ENCODE results near the gene UBE2J2. TPM values are rescaled to one million over a fixed set of nuclear protein-coding genes. Genes with fewer than 3 reads are reported as not detected.

The UBE2J2 gene
- polyA plus RNA-seq, 1 donor from 2014 or later = 79.7 TPM

GRCh38 chr1:1285102-1285571 lies 11.5 kb upstream of the UBE2J2 start:
- Histone ChIP-seq H3K9me3 (ENCODE audit: low read length) (no peaks in the 10 kb centered on the region), H3K27ac (ENCODE audit: low read length) (no peak overlapping the region), H3K4me2 (ENCODE audit: low read length) (no peak overlapping the region), H2AFZ (ENCODE audit: low read depth, low read length) (no peak overlapping the region), H3K9ac (ENCODE audit: low read length) (no peak overlapping the region), H3F3A (ENCODE audit: insufficient read depth, low read length, poor library complexity, severe bottlenecking) (no peaks in the 10 kb centered on the region), H3K9me2 (ENCODE audit: insufficient read depth, low read length) (no peaks in the 10 kb centered on the region), H3K27me3 (ENCODE audit: insufficient read depth, low read depth, low read length) (no peaks in the 10 kb centered on the region), H4K20me1 (ENCODE audit: insufficient read depth) (no peaks in the 10 kb centered on the region), H3K4me3 (ENCODE audit: low read length) (no peak overlapping the region), H3K36me3 (ENCODE audit: insufficient read depth, low read length) (no peaks in the 10 kb centered on the region), H3K79me2 (replicated peaks; ENCODE audit: insufficient read depth, low read length) (no peaks in the 10 kb centered on the region)
- TF ChIP-seq EZH2 (IDR thresholded peaks at IDR 0.05; ENCODE audit: borderline replicate concordance, insufficient read depth, low read length, poor library complexity, severe bottlenecking) (no peak), POLR2AphosphoS5 (IDR thresholded peaks at IDR 0.05) (no peak)

- H3K27me3 ChIP-seq (ENCODE audit: insufficient read depth, low read depth, low read length) = no peaks in the 10 kb centered on the region
- no peaks in the 10 kb centered on the region for H3K79me2 ChIP-seq (replicated peaks; ENCODE audit: insufficient read depth, low read length)
- no peaks in the 10 kb centered on the region for H3F3A ChIP-seq (ENCODE audit: insufficient read depth, low read length, poor library complexity, severe bottlenecking)
- H3K4me2 ChIP-seq (ENCODE audit: low read length) = no peak overlapping the region
- no peaks in the 10 kb centered on the region for H3K9me2 ChIP-seq (ENCODE audit: insufficient read depth, low read length)
- no peaks in the 10 kb centered on the region for H4K20me1 ChIP-seq (ENCODE audit: insufficient read depth)
- no peak overlapping the region for H3K9ac ChIP-seq (ENCODE audit: low read length)
- no peak overlapping the region for H3K27ac ChIP-seq (ENCODE audit: low read length)
- TF ChIP-seq TAF1 (IDR thresholded peaks at IDR 0.05; ENCODE audit: low read depth) = no peak
- TF ChIP-seq POLR2AphosphoS5 (IDR thresholded peaks at IDR 0.05) = no peak
- TF ChIP-seq EP300 (conservative IDR thresholded peaks at IDR 0.05; ENCODE audit: poor library complexity, severe bottlenecking) = no peak
- no peak overlapping the region for H2AFZ ChIP-seq (ENCODE audit: low read depth, low read length)
- H3K9me3 ChIP-seq (ENCODE audit: low read length) = no peaks in the 10 kb centered on the region
- H3K36me3 ChIP-seq (ENCODE audit: insufficient read depth, low read length) = no peaks in the 10 kb centered on the region
- H3K4me3 ChIP-seq (ENCODE audit: low read length) = no peak overlapping the region
Measured at GRCh38 chr1:1284221-1285101, 10.8 kb upstream of the UBE2J2 start.

DNA sequence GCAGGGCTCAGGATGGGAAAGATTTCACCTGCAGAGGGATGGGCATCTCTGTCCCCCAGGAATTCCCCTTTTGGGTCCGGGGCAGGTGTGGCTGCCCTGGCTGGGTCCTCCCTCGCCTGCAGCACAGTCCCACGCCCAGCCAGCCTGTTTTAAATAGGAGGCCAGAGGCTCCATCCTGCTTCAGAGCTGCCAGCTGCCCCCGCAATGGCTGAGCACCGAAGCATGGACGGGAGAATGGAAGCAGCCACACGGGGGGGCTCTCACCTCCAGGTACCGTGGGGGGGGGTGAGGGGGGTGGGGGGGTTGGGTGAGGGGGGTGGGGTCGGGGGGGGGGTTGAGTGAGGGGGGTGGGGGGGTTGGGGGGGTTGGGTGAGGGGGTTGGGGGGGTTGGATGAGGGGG lies 10.2 kb upstream of the UBE2J2 start:
- Histone ChIP-seq H3K27me3 (ENCODE audit: insufficient read depth, low read depth, low read length) (no peaks in the 10 kb centered on the region), H3K79me2 (replicated peaks; ENCODE audit: insufficient read depth, low read length) (no peaks in the 10 kb centered on the region), H3K4me2 (ENCODE audit: low read length) (no peak overlapping the region), H3K27ac (ENCODE audit: low read length) (no peak overlapping the region), H3K9ac (ENCODE audit: low read length) (no peak overlapping the region), H4K20me1 (ENCODE audit: insufficient read depth) (no peaks in the 10 kb centered on the region), H3F3A (ENCODE audit: insufficient read depth, low read length, poor library complexity, severe bottlenecking) (no peaks in the 10 kb centered on the region), H3K4me3 (ENCODE audit: low read length) (no peak overlapping the region), H2AFZ (ENCODE audit: low read depth, low read length) (no peak overlapping the region), H3K9me2 (ENCODE audit: insufficient read depth, low read length) (no peaks in the 10 kb centered on the region), H3K36me3 (ENCODE audit: insufficient read depth, low read length) (no peaks in the 10 kb centered on the region), H3K9me3 (ENCODE audit: low read length) (no peaks in the 10 kb centered on the region)
- TF ChIP-seq, protein P1, sequence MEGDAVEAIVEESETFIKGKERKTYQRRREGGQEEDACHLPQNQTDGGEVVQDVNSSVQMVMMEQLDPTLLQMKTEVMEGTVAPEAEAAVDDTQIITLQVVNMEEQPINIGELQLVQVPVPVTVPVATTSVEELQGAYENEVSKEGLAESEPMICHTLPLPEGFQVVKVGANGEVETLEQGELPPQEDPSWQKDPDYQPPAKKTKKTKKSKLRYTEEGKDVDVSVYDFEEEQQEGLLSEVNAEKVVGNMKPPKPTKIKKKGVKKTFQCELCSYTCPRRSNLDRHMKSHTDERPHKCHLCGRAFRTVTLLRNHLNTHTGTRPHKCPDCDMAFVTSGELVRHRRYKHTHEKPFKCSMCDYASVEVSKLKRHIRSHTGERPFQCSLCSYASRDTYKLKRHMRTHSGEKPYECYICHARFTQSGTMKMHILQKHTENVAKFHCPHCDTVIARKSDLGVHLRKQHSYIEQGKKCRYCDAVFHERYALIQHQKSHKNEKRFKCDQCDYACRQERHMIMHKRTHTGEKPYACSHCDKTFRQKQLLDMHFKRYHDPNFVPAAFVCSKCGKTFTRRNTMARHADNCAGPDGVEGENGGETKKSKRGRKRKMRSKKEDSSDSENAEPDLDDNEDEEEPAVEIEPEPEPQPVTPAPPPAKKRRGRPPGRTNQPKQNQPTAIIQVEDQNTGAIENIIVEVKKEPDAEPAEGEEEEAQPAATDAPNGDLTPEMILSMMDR (IDR thresholded peaks at IDR 0.05; ENCODE audit: poor library complexity, severe bottlenecking) = no peak
- TF ChIP-seq EZH2 (IDR thresholded peaks at IDR 0.05; ENCODE audit: borderline replicate concordance, insufficient read depth, low read length, poor library complexity, severe bottlenecking) (no peak), TAF1 (IDR thresholded peaks at IDR 0.05; ENCODE audit: low read depth) (no peak), RAD21 (conservative IDR thresholded peaks at IDR 0.05) (no peak), EP300 (conservative IDR thresholded peaks at IDR 0.05; ENCODE audit: poor library complexity, severe bottlenecking) (no peak), MXI1 (conservative IDR thresholded peaks at IDR 0.05; ENCODE audit: poor library complexity, severe bottlenecking) (no peak), SMC3 (conservative IDR thresholded peaks at IDR 0.05; ENCODE audit: poor library complexity) (no peak), POLR2AphosphoS5 (IDR thresholded peaks at IDR 0.05) (no peak)
- TF ChIP-seq, protein P2, sequence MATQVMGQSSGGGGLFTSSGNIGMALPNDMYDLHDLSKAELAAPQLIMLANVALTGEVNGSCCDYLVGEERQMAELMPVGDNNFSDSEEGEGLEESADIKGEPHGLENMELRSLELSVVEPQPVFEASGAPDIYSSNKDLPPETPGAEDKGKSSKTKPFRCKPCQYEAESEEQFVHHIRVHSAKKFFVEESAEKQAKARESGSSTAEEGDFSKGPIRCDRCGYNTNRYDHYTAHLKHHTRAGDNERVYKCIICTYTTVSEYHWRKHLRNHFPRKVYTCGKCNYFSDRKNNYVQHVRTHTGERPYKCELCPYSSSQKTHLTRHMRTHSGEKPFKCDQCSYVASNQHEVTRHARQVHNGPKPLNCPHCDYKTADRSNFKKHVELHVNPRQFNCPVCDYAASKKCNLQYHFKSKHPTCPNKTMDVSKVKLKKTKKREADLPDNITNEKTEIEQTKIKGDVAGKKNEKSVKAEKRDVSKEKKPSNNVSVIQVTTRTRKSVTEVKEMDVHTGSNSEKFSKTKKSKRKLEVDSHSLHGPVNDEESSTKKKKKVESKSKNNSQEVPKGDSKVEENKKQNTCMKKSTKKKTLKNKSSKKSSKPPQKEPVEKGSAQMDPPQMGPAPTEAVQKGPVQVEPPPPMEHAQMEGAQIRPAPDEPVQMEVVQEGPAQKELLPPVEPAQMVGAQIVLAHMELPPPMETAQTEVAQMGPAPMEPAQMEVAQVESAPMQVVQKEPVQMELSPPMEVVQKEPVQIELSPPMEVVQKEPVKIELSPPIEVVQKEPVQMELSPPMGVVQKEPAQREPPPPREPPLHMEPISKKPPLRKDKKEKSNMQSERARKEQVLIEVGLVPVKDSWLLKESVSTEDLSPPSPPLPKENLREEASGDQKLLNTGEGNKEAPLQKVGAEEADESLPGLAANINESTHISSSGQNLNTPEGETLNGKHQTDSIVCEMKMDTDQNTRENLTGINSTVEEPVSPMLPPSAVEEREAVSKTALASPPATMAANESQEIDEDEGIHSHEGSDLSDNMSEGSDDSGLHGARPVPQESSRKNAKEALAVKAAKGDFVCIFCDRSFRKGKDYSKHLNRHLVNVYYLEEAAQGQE (IDR thresholded peaks at IDR 0.05; ENCODE audit: borderline replicate concordance) = no peak

Measured in neural cell (in vitro differentiated cells).